ENCODE data around the gene PAM16. TPM values are rescaled to one million over a fixed set of nuclear protein-coding genes. Genes with fewer than 3 reads are reported as not detected.

The PAM16 gene
- total and polyA plus RNA-seq, 2 of the 8 experiments (the other 6 are each of a cell fraction or from before 2014, with no cell fraction given) = 78.3 to 198 TPM

GRCh38 chr16:4309833-4310266, 41.3 kb downstream of the PAM16 start (continued):
- TF ChIP-seq CTBP2 (IDR thresholded peaks at IDR 0.05; ENCODE audit: borderline replicate concordance, insufficient read depth, insufficient read length, low read length) (no peak), TAF7 (optimal IDR thresholded peaks at IDR 0.05; ENCODE audit: borderline replicate concordance, low read depth, low read length) (no peak), KDM1A (IDR thresholded peaks at IDR 0.05; ENCODE audit: borderline replicate concordance, low read length) (peak; percentile 63; the same call in 1 of the 2 replicates), CHD2 (IDR thresholded peaks at IDR 0.05; ENCODE audit: low read length) (no peak), GTF2F1 (IDR thresholded peaks at IDR 0.05; ENCODE audit: borderline replicate concordance, low read depth, low read length) (no peak), RAD21 (IDR thresholded peaks at IDR 0.05 in 1 of 2, conservative IDR thresholded peaks at IDR 0.05 in 1 of 2; ENCODE audit: low read depth in 2 of 2, low read length in 2 of 2) (peak; percentile 46 to 63), SIN3A (conservative IDR thresholded peaks at IDR 0.05 in 1 of 2, IDR thresholded peaks at IDR 0.05 in 1 of 2; ENCODE audit: low read depth in 1 of 2, low read length in 2 of 2) (peak in 1 of 2 experiments; percentile 67; a peak in 2 of 4 replicates), TEAD4 (IDR thresholded peaks at IDR 0.05; ENCODE audit: low read depth, low read length) (peak; percentile 96), RFX5 (IDR thresholded peaks at IDR 0.05; ENCODE audit: borderline replicate concordance, low read depth, low read length) (no peak), PHF8 (conservative IDR thresholded peaks at IDR 0.05; ENCODE audit: low read depth, low read length) (0 out of 2 replicates have a peak, but pooled peaks have one; percentile 11), MAFK (IDR thresholded peaks at IDR 0.05; ENCODE audit: low read depth, low read length) (no peak), SUZ12 (IDR thresholded peaks at IDR 0.05; ENCODE audit: low read length) (no peak), SP2 (IDR thresholded peaks at IDR 0.05; ENCODE audit: low read length) (no peak), YY1 (IDR thresholded peaks at IDR 0.05; ENCODE audit: low read depth, low read length) (peak; percentile 65; the same call in 1 of the 2 replicates), KDM4A (IDR thresholded peaks at IDR 0.05; ENCODE audit: low read depth, low read length, severe bottlenecking) (no peak), CBX5 (IDR thresholded peaks at IDR 0.05; ENCODE audit: low read depth, low read length) (no peak), ASH2L (IDR thresholded peaks at IDR 0.05; ENCODE audit: low read length) (peak; percentile 23), USF2 (IDR thresholded peaks at IDR 0.05; ENCODE audit: low read length) (no peak), SP1 (IDR thresholded peaks at IDR 0.05; ENCODE audit: low read depth, low read length) (0 out of 2 replicates have a peak, but pooled peaks have one; percentile 68), TCF12 (IDR thresholded peaks at IDR 0.05; ENCODE audit: low read depth, low read length) (no peak), ATF2 (IDR thresholded peaks at IDR 0.05; ENCODE audit: low read length) (no peak), FOSL1 (IDR thresholded peaks at IDR 0.05; ENCODE audit: insufficient read depth, low read depth, low read length) (no peak)
